CD4-positive, alpha-beta T cell treated with Interleukin-17A for 1 hour (primary cell): Measurements from ENCODE around the gene TRIO.
A peak's percentile ranks its signal among the peaks of the same experiment; 100 is the strongest.
"Not testable (repeated sequence)": the region's sequence is repeated elsewhere in the genome, so short reads cannot be mapped to it uniquely, and the experiment has no call there.

Experiments used
- DNase-seq: peaks from one replicate; pipeline ENCODE4 v3.0.0-alpha.2; 2020

Gene TRIO

GRCh38 chr5:14424011-14424685 is 281.0 kb downstream of the TRIO start:
- no peak for DNase-seq

GRCh38 chr5:14425559-14425958 is 282.4 kb downstream of the TRIO start:
- DNase-seq: no peak

GRCh38 chr5:14426521-14426920 is 283.4 kb downstream of the TRIO start:
- DNase-seq: no peak

- DNase-seq: no peak
Observed at GRCh38 chr5:14428302-14429081, 285.4 kb downstream of the TRIO start.

GRCh38 chr5:14429101-14430050 is 286.2 kb downstream of the TRIO start:
- no peak for DNase-seq

- DNase-seq: no peak
Observed at GRCh38 chr5:14431534-14431933, 288.4 kb downstream of the TRIO start.

GRCh38 chr5:14432931-14433589 is 289.9 kb downstream of the TRIO start:
- DNase-seq: no peak

- no peak for DNase-seq
Observed at GRCh38 chr5:14435481-14435880, 292.3 kb downstream of the TRIO start.

GRCh38 chr5:14436122-14436521 is 293.0 kb downstream of the TRIO start:
- DNase-seq: not testable (repeated sequence)

- no peak for DNase-seq
Observed at GRCh38 chr5:14436801-14437542, 293.8 kb downstream of the TRIO start.

- peak; percentile 4 for DNase-seq
Observed at GRCh38 chr5:14438195-14438606, 295.1 kb downstream of the TRIO start.

- DNase-seq: no peak
Observed at GRCh38 chr5:14439087-14439871, 296.1 kb downstream of the TRIO start.

- DNase-seq: no peak
Observed at GRCh38 chr5:14440223-14440581, 297.1 kb downstream of the TRIO start.

GRCh38 chr5:14440582-14441431 is 297.7 kb downstream of the TRIO start:
- no peak for DNase-seq

- DNase-seq: no peak
Observed at GRCh38 chr5:14441641-14442040, 298.5 kb downstream of the TRIO start.

GRCh38 chr5:14442536-14442935 is 299.4 kb downstream of the TRIO start:
- no peak for DNase-seq

GRCh38 chr5:14443671-14444093 is 300.5 kb downstream of the TRIO start:
- no peak for DNase-seq

- no peak for DNase-seq
Observed at GRCh38 chr5:14444161-14444560, 301.0 kb downstream of the TRIO start.

GRCh38 chr5:14445013-14445412 is 301.9 kb downstream of the TRIO start:
- no peak for DNase-seq
